ENCODE measurements around the gene TMEM273. TPM values are rescaled to one million over a fixed set of nuclear protein-coding genes. Genes with fewer than 3 reads are reported as not detected.

Gene TMEM273
- total RNA-seq, 1 donor from 2014 or later: 48.5 TPM

DNA sequence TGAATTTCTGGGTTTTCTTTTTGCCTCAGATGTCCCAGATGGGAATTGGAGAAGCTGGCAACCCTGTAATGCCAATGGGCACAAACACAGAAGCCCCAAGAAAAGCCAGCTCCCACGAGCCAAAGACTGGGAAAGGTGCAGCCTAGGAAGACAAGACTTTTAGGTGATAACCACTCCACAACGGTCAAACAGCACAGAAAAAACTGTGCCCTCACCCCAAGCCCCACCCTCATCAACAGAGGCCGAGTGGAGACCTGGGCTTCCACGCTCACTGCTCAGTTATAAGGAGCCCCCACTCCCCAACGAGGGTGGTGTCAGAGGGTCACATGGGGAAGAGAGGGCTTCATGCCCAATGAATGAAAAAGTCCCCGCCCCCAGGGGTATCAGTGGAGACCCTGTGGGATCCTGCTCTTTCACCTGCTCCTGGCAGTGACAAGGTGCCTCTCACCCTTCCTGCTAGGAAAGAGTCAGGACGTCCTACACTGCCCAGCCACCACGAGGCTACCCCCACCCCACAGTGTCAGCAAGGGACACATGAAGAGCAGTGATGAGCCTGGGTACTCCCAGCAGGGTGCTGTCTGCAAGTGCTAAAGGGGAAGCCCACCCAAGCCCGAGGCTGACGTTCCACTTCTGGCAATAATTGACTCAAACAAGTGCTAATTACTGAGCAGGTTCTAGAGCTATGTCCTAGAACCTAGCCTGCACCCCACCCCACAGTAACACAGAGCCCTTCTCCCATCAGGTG is 8.3 kb downstream of the TMEM273 start:
- Histone ChIP-seq H3K9me3 (no peaks in the 10 kb centered on the region), H3K4me3 (no peak overlapping the region), H3K4me1 (peaks cover 50% of the 10 kb centered on the region), H3K36me3 (no peaks in the 10 kb centered on the region), H3K27me3 (ENCODE audit: low read depth) (no peaks in the 10 kb centered on the region), H3K27ac (no peak overlapping the region)
- TF ChIP-seq, protein P1, sequence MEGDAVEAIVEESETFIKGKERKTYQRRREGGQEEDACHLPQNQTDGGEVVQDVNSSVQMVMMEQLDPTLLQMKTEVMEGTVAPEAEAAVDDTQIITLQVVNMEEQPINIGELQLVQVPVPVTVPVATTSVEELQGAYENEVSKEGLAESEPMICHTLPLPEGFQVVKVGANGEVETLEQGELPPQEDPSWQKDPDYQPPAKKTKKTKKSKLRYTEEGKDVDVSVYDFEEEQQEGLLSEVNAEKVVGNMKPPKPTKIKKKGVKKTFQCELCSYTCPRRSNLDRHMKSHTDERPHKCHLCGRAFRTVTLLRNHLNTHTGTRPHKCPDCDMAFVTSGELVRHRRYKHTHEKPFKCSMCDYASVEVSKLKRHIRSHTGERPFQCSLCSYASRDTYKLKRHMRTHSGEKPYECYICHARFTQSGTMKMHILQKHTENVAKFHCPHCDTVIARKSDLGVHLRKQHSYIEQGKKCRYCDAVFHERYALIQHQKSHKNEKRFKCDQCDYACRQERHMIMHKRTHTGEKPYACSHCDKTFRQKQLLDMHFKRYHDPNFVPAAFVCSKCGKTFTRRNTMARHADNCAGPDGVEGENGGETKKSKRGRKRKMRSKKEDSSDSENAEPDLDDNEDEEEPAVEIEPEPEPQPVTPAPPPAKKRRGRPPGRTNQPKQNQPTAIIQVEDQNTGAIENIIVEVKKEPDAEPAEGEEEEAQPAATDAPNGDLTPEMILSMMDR (IDR thresholded peaks at IDR 0.05): no peak
- DNase-seq (no peak), ATAC-seq (no peak)
- intact Hi-C loops (cut with DNase I): no loop called here

DNA sequence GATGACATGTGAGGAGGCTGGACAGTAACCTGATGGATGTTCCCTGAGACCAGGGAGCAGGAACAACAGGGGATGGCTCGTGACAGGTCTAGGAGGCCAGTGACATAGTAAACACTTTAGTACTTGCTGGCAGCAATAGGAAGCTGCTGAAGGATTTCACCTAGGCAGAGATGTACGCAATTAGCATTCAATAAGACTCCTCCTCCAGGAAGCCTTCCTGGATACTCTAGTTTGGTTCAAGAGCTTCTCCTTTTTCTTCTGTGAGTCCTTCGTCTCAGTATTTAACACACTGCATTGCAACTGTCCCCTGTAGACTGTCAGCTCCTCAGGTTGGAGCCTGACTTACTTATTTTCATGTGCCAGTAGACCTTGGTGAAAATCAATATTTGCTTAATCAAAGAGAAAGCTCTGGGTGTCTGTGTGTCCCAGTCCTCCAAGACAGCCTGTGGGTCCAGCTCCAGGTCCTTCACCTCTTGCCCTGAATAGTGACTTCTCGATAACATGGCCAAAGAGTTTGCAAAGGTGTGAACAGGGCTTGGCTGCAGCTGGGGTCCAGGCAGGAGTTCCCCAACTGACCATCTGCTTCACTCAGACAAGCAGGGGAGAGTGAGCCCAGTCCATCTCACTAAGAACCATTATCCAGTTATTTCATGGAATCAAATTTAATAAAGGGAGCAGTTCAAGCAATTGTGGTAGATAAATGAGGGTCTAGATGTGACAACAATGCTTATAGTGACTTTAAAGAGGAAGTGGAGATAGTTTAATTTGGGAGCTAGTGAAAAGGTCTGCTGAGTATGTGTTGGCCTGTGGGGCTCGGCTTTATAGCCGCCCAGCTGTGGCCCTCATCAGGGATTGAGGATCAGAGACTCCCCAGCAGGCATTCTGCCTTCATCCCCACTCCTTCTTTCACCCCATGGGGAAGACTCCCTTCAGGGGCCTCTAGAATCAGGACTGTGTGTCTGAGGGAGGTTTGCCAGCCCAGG is 9.4 kb downstream of the TMEM273 start:
- Histone ChIP-seq H3K27ac (no peak overlapping the region), H3K27me3 (ENCODE audit: low read depth) (no peaks in the 10 kb centered on the region), H3K4me1 (peaks cover 44% of the 10 kb centered on the region), H3K4me3 (no peak overlapping the region), H3K36me3 (no peaks in the 10 kb centered on the region), H3K9me3 (no peaks in the 10 kb centered on the region)
- no peak for DNase-seq
- intact Hi-C loops (cut with DNase I): no loop called here
- TF ChIP-seq, protein P1 (IDR thresholded peaks at IDR 0.05): no peak
- no peak for ATAC-seq

GRCh38 chr10:49177391-49178355 is 10.5 kb downstream of the TMEM273 start:
- TF ChIP-seq, protein P1 (IDR thresholded peaks at IDR 0.05): no peak
- Histone ChIP-seq H3K27me3 (ENCODE audit: low read depth) (no peaks in the 10 kb centered on the region), H3K27ac (peak overlapping the region; percentile 37), H3K9me3 (no peaks in the 10 kb centered on the region), H3K36me3 (no peaks in the 10 kb centered on the region), H3K4me1 (peaks cover 42% of the 10 kb centered on the region), H3K4me3 (no peak overlapping the region)
- ATAC-seq (peak; percentile 79 to 85), DNase-seq (no peak)
- intact Hi-C loops (cut with DNase I): no loop called here

DNA sequence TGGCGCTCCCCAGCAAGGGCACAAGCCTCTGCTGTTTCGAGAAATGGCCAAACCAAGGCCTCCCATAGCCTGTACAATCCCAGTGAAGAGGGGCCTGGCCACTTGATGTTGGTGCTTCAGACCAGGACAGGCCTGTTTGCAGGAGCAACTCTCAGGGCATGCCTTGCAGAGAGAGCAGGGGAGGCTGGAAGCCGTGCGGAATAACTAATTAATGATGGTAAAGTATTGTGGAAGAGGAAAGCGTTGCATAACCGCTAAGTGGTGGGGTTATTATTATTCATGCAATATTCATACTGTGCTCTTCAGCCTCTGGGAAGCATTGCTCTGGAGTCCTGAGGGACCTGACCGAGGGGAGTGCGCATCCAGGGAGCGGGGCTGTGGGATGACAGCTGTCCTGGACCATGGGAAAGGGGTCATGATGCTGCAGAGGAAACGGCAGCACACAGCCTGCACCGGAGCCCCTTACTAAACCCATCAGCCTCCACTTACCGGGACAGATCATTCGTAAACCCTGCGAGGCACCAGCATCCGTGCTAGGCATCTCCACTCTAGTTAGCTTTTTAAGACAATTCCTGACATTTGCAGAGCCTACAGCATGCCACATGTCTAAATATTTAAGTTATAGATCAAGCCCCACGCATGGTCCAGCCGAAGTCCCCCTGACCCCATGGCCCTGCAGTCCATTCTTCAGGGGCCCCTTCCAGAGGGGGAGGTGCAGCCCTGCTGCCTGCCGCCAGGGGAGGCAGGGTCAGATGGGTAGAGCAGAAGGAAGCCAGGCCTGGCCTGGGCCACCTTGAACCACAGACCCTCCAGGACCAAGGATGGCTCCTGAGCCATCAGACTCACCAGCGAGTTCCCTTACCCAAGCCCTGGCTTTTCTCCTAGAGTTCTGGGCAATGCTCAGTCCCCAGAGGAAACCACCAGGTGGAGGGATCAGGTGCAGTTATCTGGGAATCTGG is 11.6 kb downstream of the TMEM273 start:
- Histone ChIP-seq H3K4me1 (peaks cover 49% of the 10 kb centered on the region), H3K9me3 (no peaks in the 10 kb centered on the region), H3K27me3 (ENCODE audit: low read depth) (no peaks in the 10 kb centered on the region), H3K4me3 (no peak overlapping the region), H3K27ac (peak overlapping the region; percentile 37), H3K36me3 (no peaks in the 10 kb centered on the region)
- TF ChIP-seq, protein P1 (IDR thresholded peaks at IDR 0.05): no peak
- intact Hi-C loops (cut with DNase I): no loop called here
- DNase-seq: no peak
- peak in 1 of 2 donors; percentile 5 for ATAC-seq
